GM21367 (cell line): ENCODE results near the gene TYW1B.
"Not testable (repeated sequence)": the region's sequence is repeated elsewhere in the genome, so short reads cannot be mapped to it uniquely, and the experiment has no call there.

Experiments
- ATAC-seq: cut with Tn5 transposase; IDR thresholded peaks from one replicate; pipeline ENCODE4 v1.9.1; 2021; ENCODE audit not compliant: unreplicated experiment

Gene TYW1B

GRCh38 chr7:72705693-72706092 lies 122.3 kb downstream of the TYW1B start:
- ATAC-seq: not testable (repeated sequence)

DNA sequence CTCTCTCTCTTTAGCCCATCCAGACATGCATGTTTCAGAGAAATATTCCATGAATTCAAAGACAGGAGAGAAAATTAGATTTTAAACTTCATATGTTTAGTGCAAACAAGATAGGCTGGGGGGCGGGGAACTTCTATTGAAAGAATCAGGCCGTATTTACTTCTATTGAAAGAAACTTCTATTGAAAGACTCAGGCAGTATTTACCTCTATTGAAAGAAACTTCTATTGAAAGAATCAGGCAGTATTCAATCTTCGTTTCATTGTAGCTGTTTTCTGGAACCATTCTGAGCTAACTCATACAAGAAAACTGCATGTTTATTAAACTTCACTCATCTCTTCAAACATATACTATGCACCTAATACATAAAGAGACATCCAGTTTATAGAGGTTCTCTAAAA lies 123.1 kb downstream of the TYW1B start:
- no peak for ATAC-seq

GRCh38 chr7:72700548-72700947 lies 127.5 kb downstream of the TYW1B start:
- ATAC-seq: not testable (repeated sequence)

GRCh38 chr7:72697066-72697465 lies 130.9 kb downstream of the TYW1B start:
- ATAC-seq: not testable (repeated sequence)

DNA sequence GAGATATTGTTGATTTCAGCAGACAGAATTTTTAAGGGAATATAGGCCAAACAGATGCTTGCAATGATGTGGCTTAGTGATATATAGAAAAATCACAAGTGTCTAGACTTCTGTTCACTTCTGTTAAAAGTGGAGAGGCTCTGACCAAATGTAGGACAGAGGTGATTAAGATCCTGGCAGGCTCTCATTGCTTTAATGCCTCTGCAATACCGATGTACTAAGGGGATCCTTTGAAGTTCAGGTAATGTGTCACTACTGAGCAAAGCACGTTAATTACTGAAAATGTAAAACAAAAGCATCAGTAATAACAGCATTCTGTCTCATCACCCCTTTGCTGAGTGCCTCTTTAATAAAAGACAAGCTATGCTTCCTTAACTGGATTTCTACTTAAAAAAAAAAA lies 131.4 kb downstream of the TYW1B start:
- ATAC-seq: not testable (repeated sequence)

DNA sequence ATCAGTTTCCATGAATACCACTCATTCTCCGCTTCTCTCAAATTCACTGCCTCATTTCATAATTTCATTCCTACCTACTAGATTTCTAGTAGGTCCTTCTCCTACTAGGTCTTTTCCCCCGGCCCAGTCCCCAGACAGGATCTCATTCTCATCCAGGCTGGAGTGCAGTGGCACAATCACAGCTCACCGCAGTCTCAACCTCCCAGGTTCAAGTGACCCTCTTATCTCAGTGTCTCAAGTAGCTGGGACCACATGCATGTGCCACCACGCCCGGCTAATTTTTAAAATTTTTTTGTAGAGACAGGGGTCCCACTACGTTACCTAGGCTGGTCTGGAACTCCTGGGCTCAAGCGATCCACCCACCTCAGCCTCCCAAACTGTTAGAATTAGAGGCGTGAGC lies 132.5 kb downstream of the TYW1B start:
- ATAC-seq: not testable (repeated sequence)

GRCh38 chr7:72691442-72691841 lies 136.6 kb downstream of the TYW1B start:
- not testable (repeated sequence) for ATAC-seq

- ATAC-seq: not testable (repeated sequence)
These were observed 137.8 kb downstream of the TYW1B start for GRCh38 chr7:72690177-72690576.

DNA sequence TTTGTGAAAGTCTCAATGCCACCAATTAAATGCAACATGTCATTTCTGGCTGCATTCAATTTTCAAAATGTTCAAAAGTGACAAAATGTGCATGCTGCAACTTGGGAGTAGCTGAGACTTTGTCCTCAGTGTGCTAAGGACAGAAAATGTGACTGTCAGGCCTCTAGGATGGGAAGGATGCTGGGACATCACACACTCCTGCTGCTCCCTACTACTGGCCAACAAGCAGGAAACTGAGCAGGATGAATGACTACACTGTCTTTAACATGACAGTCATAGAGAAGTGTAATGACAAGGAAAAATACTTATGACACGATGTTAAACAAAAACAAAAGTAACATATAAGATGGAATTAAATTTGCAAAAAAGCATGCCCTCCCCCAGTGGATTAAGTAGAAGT lies 138.7 kb downstream of the TYW1B start:
- not testable (repeated sequence) for ATAC-seq

DNA sequence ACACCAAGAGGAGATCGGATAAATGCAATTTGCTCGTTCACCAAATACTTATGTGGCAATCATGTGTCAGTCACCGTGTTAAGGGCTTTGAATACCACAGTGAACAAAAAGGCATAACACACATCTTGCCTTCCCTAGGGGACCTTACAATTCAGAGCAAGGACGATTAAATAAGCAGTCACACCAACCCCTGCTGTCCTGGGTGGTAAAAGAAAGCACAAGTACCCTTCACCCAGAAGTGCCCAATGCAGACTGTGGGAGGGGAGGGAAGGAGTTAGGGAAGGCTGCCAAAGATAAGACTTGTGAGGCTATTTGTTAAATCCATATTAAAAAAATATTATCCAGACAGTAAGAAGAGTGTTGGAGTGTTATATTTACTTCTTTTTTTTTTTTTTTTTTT lies 146.8 kb downstream of the TYW1B start:
- not testable (repeated sequence) for ATAC-seq

DNA sequence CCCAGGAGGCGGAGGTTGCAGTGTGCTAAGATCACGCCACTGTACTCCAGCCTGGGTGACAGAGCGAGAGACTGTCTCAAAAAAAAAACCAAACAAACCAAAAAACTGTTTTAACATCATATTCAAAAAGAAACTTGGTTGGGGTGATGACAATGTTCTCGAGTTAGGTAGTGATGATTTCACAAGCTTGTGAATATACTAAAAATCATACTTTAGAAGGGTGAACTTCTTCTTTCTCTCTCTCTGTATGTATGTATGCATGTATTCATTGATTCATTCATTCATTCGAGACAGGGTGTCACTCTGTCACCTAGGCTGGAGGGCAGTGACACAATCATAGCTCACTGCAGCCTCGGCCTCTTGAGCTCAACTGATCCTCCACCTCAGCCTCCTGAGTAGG lies 151.1 kb downstream of the TYW1B start:
- not testable (repeated sequence) for ATAC-seq

DNA sequence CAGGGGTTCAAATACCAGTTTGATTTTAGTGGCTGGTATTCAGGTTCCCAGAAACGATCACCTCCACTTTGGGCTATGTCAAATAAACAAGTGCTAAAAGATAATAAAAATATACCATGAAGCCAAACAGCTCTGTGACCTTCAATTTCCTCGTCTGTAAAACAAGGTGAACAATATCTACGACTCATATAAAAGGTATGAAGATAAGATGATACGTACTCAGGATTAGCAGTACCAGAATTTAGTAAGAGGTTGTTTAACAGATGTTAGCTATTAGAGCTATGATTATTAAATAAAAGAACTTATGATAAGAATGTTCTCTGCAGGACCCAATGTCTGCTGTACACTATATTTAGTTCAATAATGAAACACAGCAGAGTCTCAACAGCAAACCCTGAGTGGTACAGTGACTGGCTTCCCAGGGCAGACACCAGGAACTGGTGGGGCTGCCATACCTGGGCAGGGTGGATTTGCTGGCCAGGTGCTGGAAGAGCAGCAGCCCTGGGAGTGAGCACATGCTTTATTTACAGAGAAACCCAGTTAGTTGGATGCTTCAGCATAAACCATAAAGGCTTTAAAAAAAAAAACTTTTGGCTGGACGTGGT lies 151.8 kb downstream of the TYW1B start:
- ATAC-seq: not testable (repeated sequence)

GRCh38 chr7:72675686-72676085 lies 152.3 kb downstream of the TYW1B start:
- ATAC-seq: not testable (repeated sequence)

- ATAC-seq: no peak
These were observed 153.6 kb downstream of the TYW1B start for GRCh38 chr7:72674394-72674793.

- ATAC-seq: not testable (repeated sequence)
These were observed 157.2 kb downstream of the TYW1B start for GRCh38 chr7:72670850-72671249.

DNA sequence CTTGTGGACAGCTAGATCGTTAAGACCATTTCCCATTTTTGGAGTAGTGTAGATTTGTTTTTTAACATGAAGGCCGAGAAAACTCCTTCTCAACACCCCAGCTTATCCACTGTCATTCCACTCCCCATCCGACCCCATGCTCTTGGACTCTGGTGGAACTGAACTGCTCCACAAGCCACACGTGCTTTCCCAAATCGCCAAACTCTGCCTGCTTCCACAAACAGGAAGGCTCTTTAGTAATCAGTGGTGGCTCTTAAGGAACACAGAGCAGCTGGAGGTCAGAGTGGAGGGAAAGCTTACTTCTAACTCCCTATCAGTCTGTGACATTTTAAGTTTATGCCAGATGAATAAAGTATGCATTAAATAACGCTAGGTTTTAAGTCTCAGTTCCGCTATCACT lies 159.6 kb downstream of the TYW1B start:
- ATAC-seq: not testable (repeated sequence)

DNA sequence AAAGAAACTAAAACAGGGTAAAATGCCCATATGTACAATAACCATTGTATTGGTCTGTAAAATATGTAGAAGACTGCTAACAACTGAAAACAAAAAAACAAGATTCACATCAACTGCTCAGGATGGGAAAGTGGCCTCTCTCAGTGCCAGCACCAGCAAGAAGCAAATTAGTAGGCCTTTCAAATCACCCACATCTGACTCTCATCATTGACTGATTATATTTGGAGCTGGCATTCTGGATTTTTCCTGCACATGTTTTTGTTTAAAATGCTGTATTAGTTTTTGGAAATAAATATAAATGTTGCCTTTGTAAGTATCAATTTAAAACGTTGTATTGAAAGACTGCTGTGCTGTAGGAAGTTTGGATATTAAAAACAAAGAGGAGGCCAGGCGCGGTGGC lies 161.0 kb downstream of the TYW1B start:
- not testable (repeated sequence) for ATAC-seq

GRCh38 chr7:72648574-72648973 lies 179.4 kb downstream of the TYW1B start:
- not testable (repeated sequence) for ATAC-seq

DNA sequence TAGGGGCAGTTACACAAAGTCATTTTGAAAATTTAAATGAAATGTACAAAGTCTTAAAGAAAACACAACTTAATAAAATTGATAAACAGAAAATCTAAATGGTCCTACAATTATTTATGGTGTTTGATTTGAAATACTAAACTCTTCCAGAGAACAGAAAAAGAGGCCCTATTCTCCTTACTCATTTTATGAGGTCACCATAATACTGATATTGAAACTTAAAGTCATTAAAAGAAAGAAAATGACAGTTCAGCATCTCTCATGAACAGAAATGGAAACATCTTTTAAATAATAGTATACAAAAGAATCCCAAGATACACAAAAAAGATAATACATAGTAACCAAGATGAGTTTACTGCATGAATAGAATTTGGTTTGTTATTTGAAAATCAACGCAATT lies 184.3 kb downstream of the TYW1B start:
- not testable (repeated sequence) for ATAC-seq

GRCh38 chr7:72641485-72642248 lies 186.3 kb downstream of the TYW1B start:
- not testable (repeated sequence) for ATAC-seq

DNA sequence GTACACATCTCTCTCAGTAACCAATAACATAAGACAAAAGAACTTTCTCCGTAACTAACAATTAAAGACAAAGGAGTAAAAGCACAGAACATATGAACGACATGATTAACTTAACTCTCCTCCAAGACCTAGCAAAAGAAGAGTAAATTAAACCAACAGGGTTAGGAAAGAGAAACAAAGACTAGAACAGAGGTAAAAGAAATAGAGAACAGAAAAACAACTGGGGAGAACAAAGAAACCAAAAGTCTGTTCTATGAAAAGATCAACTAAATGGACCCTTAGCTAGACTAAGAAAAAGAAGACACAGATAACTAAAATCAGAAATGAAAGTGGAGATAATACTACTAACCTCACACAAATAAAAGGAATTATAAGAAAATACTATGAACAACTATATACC lies 187.3 kb downstream of the TYW1B start:
- ATAC-seq: peak; percentile 65

- ATAC-seq: not testable (repeated sequence)
These were observed 192.6 kb downstream of the TYW1B start for GRCh38 chr7:72635273-72635908.
